H9 (cell line): Measurements from ENCODE around the gene SLC48A1. TPM values are rescaled to one million over a fixed set of nuclear protein-coding genes. Genes with fewer than 3 reads are reported as not detected.

ENCODE experiments used
- DNase-seq: peaks from one replicate; pipeline ENCODE4 v3.0.0-alpha.2; 2017
- H2AFZ ChIP-seq: one replicate; pipeline ENCODE4 v1.6.1; 2013; ENCODE audit warnings: mild to moderate bottlenecking, low read length, control low read depth, moderate library complexity
- H2AK5ac ChIP-seq: 2 replicates; pipeline ENCODE4 v1.6.1; 2013; ENCODE audit warnings: low read length, control low read depth, mixed read lengths; ENCODE audit not compliant: insufficient read length
- H2BK120ac ChIP-seq: one replicate; pipeline ENCODE4 v1.6.1; 2013; ENCODE audit warnings: low read depth, mild to moderate bottlenecking, low read length, control low read depth, inconsistent platforms; ENCODE audit not compliant: poor library complexity, severe bottlenecking
- H2BK12ac ChIP-seq: 2 replicates; pipeline ENCODE4 v1.6.1; 2013; ENCODE audit warnings: low read length, control low read depth, mixed read lengths, low read depth; ENCODE audit not compliant: insufficient read length
- H2BK15ac ChIP-seq: 2 replicates; pipeline ENCODE4 v1.6.1; 2013; ENCODE audit warnings: low read depth, low read length, control low read depth
- H2BK20ac ChIP-seq: one replicate; pipeline ENCODE4 v1.6.1; 2013; ENCODE audit warnings: low read depth, mild to moderate bottlenecking, low read length, control low read depth, inconsistent platforms; ENCODE audit not compliant: poor library complexity, severe bottlenecking
- H2BK5ac ChIP-seq: 2 replicates; pipeline ENCODE4 v1.6.1; 2013; ENCODE audit warnings: low read length, control low read depth, mixed read lengths; ENCODE audit not compliant: insufficient read length
- H3K14ac ChIP-seq: 2 replicates; pipeline ENCODE4 v1.6.1; 2013; ENCODE audit warnings: low read length, control low read depth; ENCODE audit not compliant: insufficient read depth
- H3K18ac ChIP-seq: 2 replicates; pipeline ENCODE4 v1.6.1; 2013; ENCODE audit warnings: low read depth, mild to moderate bottlenecking, mixed read lengths, low read length, control low read depth; ENCODE audit not compliant: insufficient read length
- H3K23ac ChIP-seq: 2 replicates; pipeline ENCODE4 v1.6.1; 2013; ENCODE audit warnings: low read length, control low read depth, mixed read lengths, low read depth; ENCODE audit not compliant: insufficient read length
- H3K23me2 ChIP-seq: 2 replicates; pipeline ENCODE4 v1.6.1; 2013; ENCODE audit warnings: low read depth, mild to moderate bottlenecking, mixed read lengths, low read length, control low read depth; ENCODE audit not compliant: insufficient read length, poor library complexity, severe bottlenecking
- H3K27ac ChIP-seq: 2 replicates; pipeline ENCODE4 v1.5.1; 2013; ENCODE audit warnings: low read length, control low read depth, mixed read lengths, low read depth; ENCODE audit not compliant: insufficient read length
- H3K27me3 ChIP-seq: 2 replicates; pipeline ENCODE4 v1.6.1; 2013; ENCODE audit warnings: low read length, control low read depth, inconsistent platforms; ENCODE audit not compliant: insufficient read depth
- H3K4ac ChIP-seq: 2 replicates; pipeline ENCODE4 v1.6.1; 2013; ENCODE audit warnings: low read depth, mild to moderate bottlenecking, control low read depth, inconsistent platforms, low read length, moderate library complexity
- H3K4me1 ChIP-seq: 2 replicates; pipeline ENCODE4 v1.6.1; 2013; ENCODE audit warnings: low read length, control low read depth, inconsistent platforms; ENCODE audit not compliant: insufficient read depth
- H3K4me2 ChIP-seq: 2 replicates; pipeline ENCODE4 v1.6.1; 2013; ENCODE audit warnings: low read length, control low read depth, mixed read lengths; ENCODE audit not compliant: insufficient read length, insufficient read depth
- H3K56ac ChIP-seq: 2 replicates; pipeline ENCODE4 v1.6.1; 2013; ENCODE audit warnings: low read depth, mild to moderate bottlenecking, mixed read lengths, low read length, control low read depth; ENCODE audit not compliant: insufficient read length
- H3K79me1 ChIP-seq: 2 replicates; pipeline ENCODE4 v1.6.1; 2013; ENCODE audit warnings: low read depth, mild to moderate bottlenecking, moderate library complexity, low read length, control low read depth, inconsistent platforms; ENCODE audit not compliant: insufficient read depth, poor library complexity, severe bottlenecking
- H3K79me2 ChIP-seq: 2 replicates; pipeline ENCODE4 v1.6.1; 2013; ENCODE audit warnings: low read length, control low read depth, inconsistent platforms; ENCODE audit not compliant: insufficient read depth
- H3K9ac ChIP-seq: 2 replicates; pipeline ENCODE4 v1.6.1; 2013; ENCODE audit warnings: low read length, control low read depth, mixed read lengths; ENCODE audit not compliant: insufficient read length; ENCODE audit errors: extremely low read depth
- H3K9me3 ChIP-seq: one replicate; pipeline ENCODE4 v1.6.1; 2013; ENCODE audit warnings: low read depth, low read length, inconsistent platforms; ENCODE audit not compliant: control insufficient read depth
- H3T11ph ChIP-seq: one replicate; pipeline ENCODE4 v1.6.1; 2013; ENCODE audit warnings: mild to moderate bottlenecking, low read length, control low read depth, inconsistent platforms
- H4K20me1 ChIP-seq: one replicate; pipeline ENCODE4 v1.6.1; 2013; ENCODE audit not compliant: control insufficient read depth, insufficient read length, insufficient read depth
- H4K5ac ChIP-seq: 2 replicates; pipeline ENCODE4 v1.6.1; 2013; ENCODE audit warnings: low read depth, mild to moderate bottlenecking, mixed read lengths, low read length, control low read depth; ENCODE audit not compliant: insufficient read length
- H4K8ac ChIP-seq: replicated peaks from 2 replicates; pipeline ENCODE4 v1.6.1; 2013; ENCODE audit warnings: low read length, control low read depth, mixed read lengths, low read depth; ENCODE audit not compliant: insufficient read length
- H4K91ac ChIP-seq: 2 replicates; pipeline ENCODE4 v1.6.1; 2013; ENCODE audit warnings: low read depth, mild to moderate bottlenecking, moderate library complexity, mixed read lengths, low read length, control low read depth; ENCODE audit not compliant: insufficient read length
- H3K27ac Mint-ChIP-seq, 3 experiments: 2 replicates in 2 of 3; 3 replicates in 1 of 3; pipeline ENCODE4 v1.8.0; 2020 to 2021; ENCODE audit warnings: mixed read lengths in 3 of 3, mild to moderate bottlenecking in 1 of 3, moderate library complexity in 1 of 3
- H3K27me3 Mint-ChIP-seq: 2 replicates; pipeline ENCODE4 v1.8.0; 2021; ENCODE audit warnings: low read depth, mild to moderate bottlenecking, moderate library complexity, mixed read lengths
- H3K36me3 Mint-ChIP-seq, 3 experiments: 2 replicates in 2 of 3; 3 replicates in 1 of 3; pipeline ENCODE4 v1.8.0; 2020 to 2021; ENCODE audit warnings: low read depth in 3 of 3, mixed read lengths in 3 of 3; ENCODE audit not compliant: insufficient read depth in 1 of 3
- H3K4me1 Mint-ChIP-seq, 2 experiments: 2 replicates each; pipeline ENCODE4 v1.8.0; 2020; ENCODE audit warnings: mixed read lengths in 2 of 2
- H3K4me3 Mint-ChIP-seq, 2 experiments: 2 replicates in 1 of 2; 3 replicates in 1 of 2; pipeline ENCODE4 v1.8.0; 2020 to 2021; ENCODE audit warnings: mild to moderate bottlenecking in 2 of 2, mixed read lengths in 2 of 2, moderate library complexity in 1 of 2
- H3K9me3 Mint-ChIP-seq, 2 experiments: 2 replicates in 1 of 2; 3 replicates in 1 of 2; pipeline ENCODE4 v1.8.0; 2020; ENCODE audit warnings: mild to moderate bottlenecking in 2 of 2, mixed read lengths in 2 of 2, moderate library complexity in 1 of 2
- CTCF ChIP-seq: fragments of 200-600 bp; sonication (generic); conservative IDR thresholded peaks from 3 replicates; pipeline ENCODE4 v1.8.0; 2021; ENCODE audit warnings: antibody characterized with exemption, mild to moderate bottlenecking
- WGBS: extraction: QIAGEN DNeasy Blood & Tissue Kit; methylation state at CpG from one replicate; pipeline ENCODE4 v1.1.7; 2013; ENCODE audit warnings: missing lambda C conversion rate, low lambda C conversion rate, mixed read lengths; ENCODE audit not compliant: insufficient read length; ENCODE audit errors: extremely low coverage; 5-methylcytosine and 5-hydroxymethylcytosine counted together
- total RNA-seq: library from RNA; stranded (reverse); gene quantifications from 2 replicates; pipeline ENCODE4 v1.2.1, GENCODE V29; 2021

SLC48A1 gene
- total RNA-seq, 1 experiment from 2014 or later, result 10.6 TPM

DNA sequence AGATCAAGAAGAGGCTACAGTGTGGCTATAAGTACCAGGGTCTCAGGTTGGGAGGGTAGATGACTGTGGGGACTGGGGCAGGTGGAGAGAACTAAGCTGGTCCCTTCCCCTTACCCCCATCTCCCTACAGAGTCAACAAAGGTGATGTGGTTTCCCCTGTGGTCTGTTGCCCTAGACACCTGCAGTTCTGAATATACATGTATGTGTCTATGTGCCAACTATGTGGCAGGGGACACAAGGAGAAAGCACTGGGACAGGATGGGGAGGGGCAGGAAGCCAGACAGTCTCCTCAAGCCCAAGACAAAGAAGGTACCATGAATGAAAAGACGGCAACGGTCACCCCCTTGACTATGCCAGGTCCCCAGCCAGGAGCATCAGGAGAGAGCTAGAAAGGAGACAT lies 51.2 kb downstream of the SLC48A1 start:
- no peaks in the 10 kb centered on the region for H3K27me3 ChIP-seq
- H2BK12ac ChIP-seq, result no peak overlapping the region
- peaks cover 44 to 52% of the 10 kb centered on the region in 2 experiments for H3K4me1 Mint-ChIP-seq
- H3K4me3 Mint-ChIP-seq, result no peak overlapping the region
- no peak overlapping the region for H3K4ac ChIP-seq
- H3K79me2 ChIP-seq, result no peaks in the 10 kb centered on the region
- H3K18ac ChIP-seq, result no peak overlapping the region
- H4K5ac ChIP-seq, result no peak overlapping the region
- no peak overlapping the region for H2AFZ ChIP-seq
- no peaks in the 10 kb centered on the region for H3K36me3 Mint-ChIP-seq
- H3K9ac ChIP-seq, result no peak overlapping the region
- no peak overlapping the region for H3K56ac ChIP-seq
- H3K4me1 ChIP-seq, result peaks cover 15% of the 10 kb centered on the region; the same call in 1 of the 2 replicates
- no peak overlapping the region for H4K91ac ChIP-seq
- H3K79me1 ChIP-seq, result no peaks in the 10 kb centered on the region
- no peak for DNase-seq
- no peak overlapping the region for H3K4me2 ChIP-seq
- no peaks in the 10 kb centered on the region for H4K20me1 ChIP-seq
- H3K27ac ChIP-seq, result no peak overlapping the region
- no peak overlapping the region for H2BK5ac ChIP-seq
- H3K9me3 Mint-ChIP-seq, result no peaks in the 10 kb centered on the region
- H3K27ac Mint-ChIP-seq, result no peak overlapping the region
- no peak overlapping the region for H4K8ac ChIP-seq
- H3T11ph ChIP-seq, result no peak overlapping the region
- no peak overlapping the region for H2BK15ac ChIP-seq
- no peak overlapping the region for H2BK120ac ChIP-seq
- H3K9me3 ChIP-seq, result no peaks in the 10 kb centered on the region
- peaks cover 3% of the 10 kb centered on the region for H3K23me2 ChIP-seq
- no CpG with 5 or more reads among the region's 2 CpGs for WGBS
- H2BK20ac ChIP-seq, result no peak overlapping the region
- no peak overlapping the region for H2AK5ac ChIP-seq
- no peak overlapping the region for H3K14ac ChIP-seq
- H3K23ac ChIP-seq, result no peak overlapping the region
- no peak for TF ChIP-seq CTCF
- peaks cover 12% of the 10 kb centered on the region for H3K27me3 Mint-ChIP-seq
